Progenitor cell of endocrine pancreas (in vitro differentiated cells): ENCODE results near the gene VWA2. TPM values are rescaled to one million over a fixed set of nuclear protein-coding genes. Genes with fewer than 3 reads are reported as not detected.

Experiments used
- DNase-seq: peaks from one replicate; pipeline ENCODE4 v3.0.0; 2021; ENCODE audit warnings: low spot score; ENCODE audit not compliant: unreplicated experiment
- H3K27ac Mint-ChIP-seq: 2 replicates; pipeline ENCODE4 v1.8.0; 2021; ENCODE audit warnings: mild to moderate bottlenecking, moderate library complexity, mixed read lengths
- H3K27me3 Mint-ChIP-seq: 2 replicates; pipeline ENCODE4 v1.8.0; 2021; ENCODE audit warnings: mixed read lengths
- H3K36me3 Mint-ChIP-seq: 2 replicates; pipeline ENCODE4 v1.8.0; 2022; ENCODE audit warnings: mixed read lengths; ENCODE audit not compliant: insufficient read depth
- H3K4me1 Mint-ChIP-seq: 2 replicates; pipeline ENCODE4 v1.8.0; 2021; ENCODE audit warnings: low read depth, mixed read lengths
- H3K4me3 Mint-ChIP-seq: 2 replicates; pipeline ENCODE4 v1.8.0; 2021; ENCODE audit warnings: low read depth, mild to moderate bottlenecking, moderate library complexity, mixed read lengths
- H3K9me3 Mint-ChIP-seq: 2 replicates; pipeline ENCODE4 v1.8.0; 2021; ENCODE audit warnings: low read depth, mixed read lengths
- total RNA-seq: library from RNA; stranded (reverse); gene quantifications from 2 replicates; pipeline ENCODE4 v1.2.1, GENCODE V29; 2021
- TF ChIP-seq, protein P1 (sequence below): fragments of 200-600 bp; sonication (generic); IDR thresholded peaks from one replicate; pipeline ENCODE4 v1.5.0; 2021; ENCODE audit warnings: antibody characterized with exemption, mild to moderate bottlenecking; ENCODE audit not compliant: unreplicated experiment

The VWA2 gene
- total RNA-seq, 1 donor from 2014 or later = 12.4 TPM

GRCh38 chr10:114276671-114277070, 37.6 kb downstream of the VWA2 start:
- no peaks in the 10 kb centered on the region for H3K36me3 Mint-ChIP-seq
- H3K27me3 Mint-ChIP-seq = no peaks in the 10 kb centered on the region
- TF ChIP-seq, protein P1, sequence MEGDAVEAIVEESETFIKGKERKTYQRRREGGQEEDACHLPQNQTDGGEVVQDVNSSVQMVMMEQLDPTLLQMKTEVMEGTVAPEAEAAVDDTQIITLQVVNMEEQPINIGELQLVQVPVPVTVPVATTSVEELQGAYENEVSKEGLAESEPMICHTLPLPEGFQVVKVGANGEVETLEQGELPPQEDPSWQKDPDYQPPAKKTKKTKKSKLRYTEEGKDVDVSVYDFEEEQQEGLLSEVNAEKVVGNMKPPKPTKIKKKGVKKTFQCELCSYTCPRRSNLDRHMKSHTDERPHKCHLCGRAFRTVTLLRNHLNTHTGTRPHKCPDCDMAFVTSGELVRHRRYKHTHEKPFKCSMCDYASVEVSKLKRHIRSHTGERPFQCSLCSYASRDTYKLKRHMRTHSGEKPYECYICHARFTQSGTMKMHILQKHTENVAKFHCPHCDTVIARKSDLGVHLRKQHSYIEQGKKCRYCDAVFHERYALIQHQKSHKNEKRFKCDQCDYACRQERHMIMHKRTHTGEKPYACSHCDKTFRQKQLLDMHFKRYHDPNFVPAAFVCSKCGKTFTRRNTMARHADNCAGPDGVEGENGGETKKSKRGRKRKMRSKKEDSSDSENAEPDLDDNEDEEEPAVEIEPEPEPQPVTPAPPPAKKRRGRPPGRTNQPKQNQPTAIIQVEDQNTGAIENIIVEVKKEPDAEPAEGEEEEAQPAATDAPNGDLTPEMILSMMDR = no peak
- H3K4me1 Mint-ChIP-seq = no peaks in the 10 kb centered on the region
- H3K4me3 Mint-ChIP-seq = no peak overlapping the region
- no peak for DNase-seq
- no peak overlapping the region for H3K27ac Mint-ChIP-seq
- H3K9me3 Mint-ChIP-seq = no peaks in the 10 kb centered on the region

- H3K4me1 Mint-ChIP-seq = no peaks in the 10 kb centered on the region
- no peaks in the 10 kb centered on the region for H3K36me3 Mint-ChIP-seq
- no peak overlapping the region for H3K27ac Mint-ChIP-seq
- TF ChIP-seq, protein P1 = no peak
- H3K4me3 Mint-ChIP-seq = no peak overlapping the region
- H3K9me3 Mint-ChIP-seq = no peaks in the 10 kb centered on the region
- DNase-seq = no peak
- H3K27me3 Mint-ChIP-seq = no peaks in the 10 kb centered on the region
These were observed 39.3 kb downstream of the VWA2 start for GRCh38 chr10:114278140-114278883.

DNA sequence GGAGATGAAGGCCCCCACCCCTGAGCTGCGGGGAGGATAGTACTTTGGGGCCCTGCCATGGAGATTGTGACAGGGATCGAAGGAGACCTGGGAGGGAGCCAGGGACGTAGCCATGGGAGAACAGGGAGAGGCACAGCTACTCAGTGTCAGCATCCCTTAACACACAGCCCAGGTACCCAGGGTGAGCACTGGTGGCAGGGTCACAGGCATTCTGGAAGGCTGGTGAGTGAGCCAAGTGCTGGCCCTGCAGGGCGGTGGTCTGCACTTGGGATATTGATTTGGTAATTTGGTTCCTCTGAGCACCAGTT, 39.8 kb downstream of the VWA2 start:
- no peaks in the 10 kb centered on the region for H3K36me3 Mint-ChIP-seq
- H3K9me3 Mint-ChIP-seq = no peaks in the 10 kb centered on the region
- H3K4me3 Mint-ChIP-seq = no peak overlapping the region
- no peaks in the 10 kb centered on the region for H3K4me1 Mint-ChIP-seq
- no peaks in the 10 kb centered on the region for H3K27me3 Mint-ChIP-seq
- DNase-seq = no peak
- TF ChIP-seq, protein P1 = no peak
- H3K27ac Mint-ChIP-seq = no peak overlapping the region

GRCh38 chr10:114279289-114279688, 40.2 kb downstream of the VWA2 start:
- Mint-ChIP-seq H3K4me3 (no peak overlapping the region), H3K27me3 (no peaks in the 10 kb centered on the region), H3K4me1 (no peaks in the 10 kb centered on the region), H3K27ac (no peak overlapping the region), H3K36me3 (no peaks in the 10 kb centered on the region), H3K9me3 (no peaks in the 10 kb centered on the region)
- no peak for DNase-seq
- TF ChIP-seq, protein P1 = no peak

- no peaks in the 10 kb centered on the region for H3K36me3 Mint-ChIP-seq
These were observed 41.0 kb downstream of the VWA2 start for GRCh38 chr10:114279901-114280644.

More at GRCh38 chr10:114279901-114280644, 41.0 kb downstream of the VWA2 start:
- no peak overlapping the region for H3K27ac Mint-ChIP-seq
- TF ChIP-seq, protein P1 = no peak
- H3K27me3 Mint-ChIP-seq = no peaks in the 10 kb centered on the region
- no peaks in the 10 kb centered on the region for H3K4me1 Mint-ChIP-seq
- DNase-seq = no peak
- H3K4me3 Mint-ChIP-seq = no peak overlapping the region
- H3K9me3 Mint-ChIP-seq = no peaks in the 10 kb centered on the region
